HUES6 (cell line): Measurements from ENCODE around the gene OR10H1.
"Not testable (repeated sequence)": the region's sequence is repeated elsewhere in the genome, so short reads cannot be mapped to it uniquely, and the experiment has no call there.

Experiments used
- H3K27ac ChIP-seq: 2 replicates; pipeline ENCODE4 v1.7.0; 2013; ENCODE audit warnings: low read depth, mild to moderate bottlenecking, low read length, inconsistent platforms
- H3K27me3 ChIP-seq: 2 replicates; pipeline ENCODE4 v1.6.1; 2013; ENCODE audit warnings: low read length; ENCODE audit not compliant: control insufficient read depth, insufficient read depth
- H3K36me3 ChIP-seq: 2 replicates; pipeline ENCODE4 v1.6.1; 2013; ENCODE audit warnings: low read length; ENCODE audit not compliant: control insufficient read depth, insufficient read depth
- H3K4me1 ChIP-seq: 2 replicates; pipeline ENCODE4 v1.6.1; 2013; ENCODE audit warnings: low read length; ENCODE audit not compliant: control insufficient read depth, insufficient read depth
- H3K4me3 ChIP-seq: 2 replicates; pipeline ENCODE4 v1.5.1; 2013; ENCODE audit warnings: low read depth, low read length
- H3K9ac ChIP-seq: one replicate; pipeline ENCODE4 v1.6.1; 2013; ENCODE audit warnings: mild to moderate bottlenecking, low read length
- H3K9me3 ChIP-seq: 2 replicates; pipeline ENCODE4 v1.6.1; 2013; ENCODE audit warnings: low read depth, low read length; ENCODE audit not compliant: control insufficient read depth, insufficient read depth

The OR10H1 gene

GRCh38 chr19:15840833-15841232 lies 25.4 kb upstream of the OR10H1 start:
- Histone ChIP-seq H3K27me3 (peaks cover 9% of the 10 kb centered on the region), H3K4me3 (no peak overlapping the region), H3K9ac (no peak overlapping the region), H3K9me3 (peaks cover 3% of the 10 kb centered on the region; the same call in 1 of the 2 replicates), H3K27ac (no peak overlapping the region), H3K4me1 (peaks cover 13% of the 10 kb centered on the region), H3K36me3 (no peaks in the 10 kb centered on the region)

- not testable (repeated sequence) for H3K4me3 ChIP-seq, H3K9me3 ChIP-seq, H3K9ac ChIP-seq, H3K36me3 ChIP-seq, H3K27ac ChIP-seq
- Histone ChIP-seq H3K27me3 (peaks cover 11% of the 10 kb centered on the region), H3K4me1 (peaks cover 16% of the 10 kb centered on the region)
Measured at GRCh38 chr19:15839888-15840287, 24.4 kb upstream of the OR10H1 start.

- Histone ChIP-seq H3K4me1 (peaks cover 16% of the 10 kb centered on the region), H3K9me3 (no peaks in the 10 kb centered on the region; the same call in 1 of the 2 replicates), H3K27me3 (peaks cover 11% of the 10 kb centered on the region; the same call in 1 of the 2 replicates), H3K36me3 (no peaks in the 10 kb centered on the region), H3K27ac (no peak overlapping the region), H3K9ac (no peak overlapping the region), H3K4me3 (no peak overlapping the region)
Measured at GRCh38 chr19:15838351-15838750, 22.9 kb upstream of the OR10H1 start.

GRCh38 chr19:15837221-15837731 lies 21.8 kb upstream of the OR10H1 start:
- Histone ChIP-seq H3K9me3 (no peaks in the 10 kb centered on the region; the same call in 1 of the 2 replicates), H3K27ac (peak overlapping the region; percentile 98), H3K27me3 (peaks cover 14% of the 10 kb centered on the region; the same call in 1 of the 2 replicates), H3K4me1 (peaks cover 16% of the 10 kb centered on the region), H3K36me3 (no peaks in the 10 kb centered on the region), H3K9ac (peak overlapping the region; percentile 95), H3K4me3 (peak overlapping the region; percentile 74)

GRCh38 chr19:15836330-15837220 lies 21.1 kb upstream of the OR10H1 start:
- Histone ChIP-seq H3K9me3 (no peaks in the 10 kb centered on the region; the same call in 1 of the 2 replicates), H3K4me3 (peak overlapping the region; percentile 74), H3K27me3 (peaks cover 14% of the 10 kb centered on the region; the same call in 1 of the 2 replicates), H3K9ac (peak overlapping the region; percentile 95), H3K27ac (peak overlapping the region; percentile 98), H3K36me3 (no peaks in the 10 kb centered on the region), H3K4me1 (peaks cover 16% of the 10 kb centered on the region)

GRCh38 chr19:15835565-15836329 lies 20.3 kb upstream of the OR10H1 start:
- H3K27me3 ChIP-seq = peaks cover 19% of the 10 kb centered on the region; the same call in 1 of the 2 replicates
- H3K4me1 ChIP-seq = peaks cover 16% of the 10 kb centered on the region
- not testable (repeated sequence) for H3K36me3 ChIP-seq, H3K9me3 ChIP-seq
- peak overlapping the region; percentile 74 for H3K4me3 ChIP-seq
- H3K27ac ChIP-seq = peak overlapping the region; percentile 98
- peak overlapping the region; percentile 95 for H3K9ac ChIP-seq

GRCh38 chr19:15834232-15834631 lies 18.8 kb upstream of the OR10H1 start:
- not testable (repeated sequence) for H3K9me3 ChIP-seq, H3K9ac ChIP-seq, H3K4me3 ChIP-seq, H3K27ac ChIP-seq, H3K36me3 ChIP-seq
- H3K4me1 ChIP-seq = peaks cover 16% of the 10 kb centered on the region
- peaks cover 23% of the 10 kb centered on the region; the same call in 1 of the 2 replicates for H3K27me3 ChIP-seq

- Histone ChIP-seq H3K4me1 (0 out of 2 replicates have a peak, but pooled peaks cover 5% of the 10 kb centered on the region), H3K9me3 (peaks cover 5% of the 10 kb centered on the region; the same call in 1 of the 2 replicates), H3K27me3 (peaks cover 23% of the 10 kb centered on the region; the same call in 1 of the 2 replicates), H3K9ac (no peak overlapping the region), H3K4me3 (no peak overlapping the region), H3K36me3 (no peaks in the 10 kb centered on the region), H3K27ac (no peak overlapping the region)
Measured at GRCh38 chr19:15831626-15832025, 16.2 kb upstream of the OR10H1 start.

GRCh38 chr19:15829786-15830185 lies 14.3 kb upstream of the OR10H1 start:
- Histone ChIP-seq H3K9me3 (peaks cover 5% of the 10 kb centered on the region; the same call in 1 of the 2 replicates), H3K9ac (no peak overlapping the region), H3K27me3 (peaks cover 17% of the 10 kb centered on the region; the same call in 1 of the 2 replicates), H3K36me3 (no peaks in the 10 kb centered on the region), H3K4me1 (no peaks in the 10 kb centered on the region), H3K4me3 (no peak overlapping the region), H3K27ac (no peak overlapping the region)

- no peak overlapping the region for H3K4me3 ChIP-seq
- H3K9ac ChIP-seq = no peak overlapping the region
- H3K27ac ChIP-seq = no peak overlapping the region
- H3K36me3 ChIP-seq = no peaks in the 10 kb centered on the region
- no peaks in the 10 kb centered on the region for H3K4me1 ChIP-seq
- H3K27me3 ChIP-seq = peaks cover 17% of the 10 kb centered on the region; the same call in 1 of the 2 replicates
- H3K9me3 ChIP-seq = peaks cover 5% of the 10 kb centered on the region; the same call in 1 of the 2 replicates
Measured at GRCh38 chr19:15829306-15829698, 13.8 kb upstream of the OR10H1 start.
